ENCODE measurements around the gene GLRX. TPM values are rescaled to one million over a fixed set of nuclear protein-coding genes. Genes with fewer than 3 reads are reported as not detected.
"Not testable (repeated sequence)": the region's sequence is repeated elsewhere in the genome, so short reads cannot be mapped to it uniquely, and the experiment has no call there.

GLRX gene
- total RNA-seq, 1 donor from 2014 or later = 32.8 TPM

DNA sequence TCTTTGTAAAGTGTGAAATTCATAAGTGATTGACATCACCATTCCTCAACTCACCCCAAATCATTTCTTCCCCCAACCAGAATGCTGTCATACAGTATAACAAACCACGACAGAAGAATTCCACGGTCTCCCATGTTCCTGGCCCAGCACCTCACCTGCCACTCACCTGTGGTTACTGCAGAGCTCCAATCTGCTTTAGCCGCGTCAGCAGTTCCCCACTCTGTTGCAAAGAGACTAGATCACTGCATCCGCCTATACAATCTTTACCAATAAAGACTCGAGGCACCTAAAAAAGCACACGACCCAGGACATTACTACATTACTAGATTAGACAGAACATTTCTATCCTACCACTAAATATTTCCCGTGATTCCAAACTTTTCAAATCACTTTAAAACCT, 6.2 kb downstream of the GLRX start:
- no peaks in the 10 kb centered on the region for H3K27me3 Mint-ChIP-seq (ENCODE audit: unreplicated experiment)
- H3K36me3 Mint-ChIP-seq (ENCODE audit: unreplicated experiment) = peaks cover 45% of the 10 kb centered on the region
- H3K4me3 Mint-ChIP-seq (ENCODE audit: unreplicated experiment) = no peak overlapping the region
- H3K9me3 Mint-ChIP-seq (ENCODE audit: unreplicated experiment) = no peaks in the 10 kb centered on the region
- H3K4me1 Mint-ChIP-seq (ENCODE audit: unreplicated experiment) = peaks cover 37% of the 10 kb centered on the region
- TF ChIP-seq, protein P1, sequence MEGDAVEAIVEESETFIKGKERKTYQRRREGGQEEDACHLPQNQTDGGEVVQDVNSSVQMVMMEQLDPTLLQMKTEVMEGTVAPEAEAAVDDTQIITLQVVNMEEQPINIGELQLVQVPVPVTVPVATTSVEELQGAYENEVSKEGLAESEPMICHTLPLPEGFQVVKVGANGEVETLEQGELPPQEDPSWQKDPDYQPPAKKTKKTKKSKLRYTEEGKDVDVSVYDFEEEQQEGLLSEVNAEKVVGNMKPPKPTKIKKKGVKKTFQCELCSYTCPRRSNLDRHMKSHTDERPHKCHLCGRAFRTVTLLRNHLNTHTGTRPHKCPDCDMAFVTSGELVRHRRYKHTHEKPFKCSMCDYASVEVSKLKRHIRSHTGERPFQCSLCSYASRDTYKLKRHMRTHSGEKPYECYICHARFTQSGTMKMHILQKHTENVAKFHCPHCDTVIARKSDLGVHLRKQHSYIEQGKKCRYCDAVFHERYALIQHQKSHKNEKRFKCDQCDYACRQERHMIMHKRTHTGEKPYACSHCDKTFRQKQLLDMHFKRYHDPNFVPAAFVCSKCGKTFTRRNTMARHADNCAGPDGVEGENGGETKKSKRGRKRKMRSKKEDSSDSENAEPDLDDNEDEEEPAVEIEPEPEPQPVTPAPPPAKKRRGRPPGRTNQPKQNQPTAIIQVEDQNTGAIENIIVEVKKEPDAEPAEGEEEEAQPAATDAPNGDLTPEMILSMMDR (IDR thresholded peaks at IDR 0.05) = no peak
- H3K27ac Mint-ChIP-seq (ENCODE audit: unreplicated experiment) = no peak overlapping the region
- DNase-seq (ENCODE audit: extremely low spot score, unreplicated experiment) = no peak

- Mint-ChIP-seq H3K36me3 (ENCODE audit: unreplicated experiment) (peaks cover 45% of the 10 kb centered on the region), H3K9me3 (ENCODE audit: unreplicated experiment) (no peaks in the 10 kb centered on the region), H3K4me1 (ENCODE audit: unreplicated experiment) (peaks cover 40% of the 10 kb centered on the region), H3K27ac (ENCODE audit: unreplicated experiment) (no peak overlapping the region), H3K27me3 (ENCODE audit: unreplicated experiment) (no peaks in the 10 kb centered on the region), H3K4me3 (ENCODE audit: unreplicated experiment) (no peak overlapping the region)
- TF ChIP-seq, protein P1 (IDR thresholded peaks at IDR 0.05) = no peak
- DNase-seq (ENCODE audit: extremely low spot score, unreplicated experiment) = no peak
These were observed 7.3 kb downstream of the GLRX start for GRCh38 chr5:95815155-95815729.

DNA sequence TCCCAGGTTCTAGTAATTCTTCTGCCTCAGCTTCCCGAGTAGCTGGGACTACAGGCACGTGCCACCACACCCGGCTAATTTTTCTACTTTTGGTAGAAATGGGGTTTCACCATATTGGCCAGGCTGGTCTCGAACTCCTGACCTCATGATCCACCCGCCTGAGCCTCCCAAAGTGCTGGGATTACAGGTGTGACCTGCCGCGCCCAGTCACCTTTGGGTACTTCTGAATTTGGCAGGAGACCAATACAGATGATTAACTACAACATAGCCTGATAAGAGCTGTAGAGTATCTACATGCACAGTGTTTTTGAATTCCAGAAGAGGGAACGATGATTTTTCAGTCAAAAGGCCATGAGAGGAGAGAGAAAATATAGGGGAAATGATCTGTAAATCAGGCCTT, 9.5 kb downstream of the GLRX start:
- not testable (repeated sequence) for DNase-seq (ENCODE audit: extremely low spot score, unreplicated experiment); H3K9me3 Mint-ChIP-seq (ENCODE audit: unreplicated experiment); H3K4me3 Mint-ChIP-seq (ENCODE audit: unreplicated experiment); H3K27ac Mint-ChIP-seq (ENCODE audit: unreplicated experiment); H3K27me3 Mint-ChIP-seq (ENCODE audit: unreplicated experiment)
- H3K36me3 Mint-ChIP-seq (ENCODE audit: unreplicated experiment) = peaks cover 35% of the 10 kb centered on the region
- H3K4me1 Mint-ChIP-seq (ENCODE audit: unreplicated experiment) = peaks cover 43% of the 10 kb centered on the region

DNA sequence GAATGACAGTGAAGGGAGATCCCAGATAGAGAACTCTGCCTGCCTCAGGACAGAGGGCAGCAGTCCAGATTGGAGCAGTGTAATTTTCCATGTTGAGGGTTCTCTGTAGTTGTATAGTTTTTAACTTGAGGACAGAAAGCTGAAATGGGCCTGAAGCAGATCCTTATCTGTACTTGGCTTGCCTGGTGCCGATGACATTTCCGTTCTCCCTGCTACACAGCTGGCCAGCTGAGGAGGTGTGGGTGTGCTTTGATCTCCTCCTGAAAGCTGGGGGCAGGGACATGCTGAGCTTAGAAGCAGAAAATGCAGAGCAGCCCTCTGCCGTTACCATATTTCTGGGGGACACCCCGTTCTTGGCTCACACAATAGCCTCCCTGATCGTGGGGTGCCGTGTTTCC, 10.5 kb downstream of the GLRX start:
- H3K9me3 Mint-ChIP-seq (ENCODE audit: unreplicated experiment) = no peaks in the 10 kb centered on the region
- H3K27ac Mint-ChIP-seq (ENCODE audit: unreplicated experiment) = no peak overlapping the region
- peaks cover 34% of the 10 kb centered on the region for H3K36me3 Mint-ChIP-seq (ENCODE audit: unreplicated experiment)
- H3K4me3 Mint-ChIP-seq (ENCODE audit: unreplicated experiment) = no peak overlapping the region
- TF ChIP-seq, protein P1 (IDR thresholded peaks at IDR 0.05) = no peak
- peaks cover 37% of the 10 kb centered on the region for H3K4me1 Mint-ChIP-seq (ENCODE audit: unreplicated experiment)
- H3K27me3 Mint-ChIP-seq (ENCODE audit: unreplicated experiment) = no peaks in the 10 kb centered on the region
- DNase-seq (ENCODE audit: extremely low spot score, unreplicated experiment) = no peak

GRCh38 chr5:95811461-95812073, 11.0 kb downstream of the GLRX start:
- H3K4me3 Mint-ChIP-seq (ENCODE audit: unreplicated experiment); H3K27me3 Mint-ChIP-seq (ENCODE audit: unreplicated experiment); H3K9me3 Mint-ChIP-seq (ENCODE audit: unreplicated experiment); DNase-seq (ENCODE audit: extremely low spot score, unreplicated experiment): not testable (repeated sequence)
- H3K36me3 Mint-ChIP-seq (ENCODE audit: unreplicated experiment) = peaks cover 33% of the 10 kb centered on the region
- H3K27ac Mint-ChIP-seq (ENCODE audit: unreplicated experiment) = peak overlapping the region; percentile 80
- H3K4me1 Mint-ChIP-seq (ENCODE audit: unreplicated experiment) = peaks cover 37% of the 10 kb centered on the region

GRCh38 chr5:95811126-95811423, 11.5 kb downstream of the GLRX start:
- not testable (repeated sequence) for H3K4me3 Mint-ChIP-seq (ENCODE audit: unreplicated experiment); H3K9me3 Mint-ChIP-seq (ENCODE audit: unreplicated experiment); DNase-seq (ENCODE audit: extremely low spot score, unreplicated experiment); H3K27me3 Mint-ChIP-seq (ENCODE audit: unreplicated experiment)
- Mint-ChIP-seq H3K27ac (ENCODE audit: unreplicated experiment) (peak overlapping the region; percentile 80), H3K36me3 (ENCODE audit: unreplicated experiment) (peaks cover 28% of the 10 kb centered on the region), H3K4me1 (ENCODE audit: unreplicated experiment) (peaks cover 37% of the 10 kb centered on the region)

All from osteocyte (in vitro differentiated cells).